Right renal pelvis (tissue), 4 donors: ENCODE results near the gene DENND4A. TPM values are rescaled to one million over a fixed set of nuclear protein-coding genes. Genes with fewer than 3 reads are reported as not detected.
"Not testable (repeated sequence)": the region's sequence is repeated elsewhere in the genome, so short reads cannot be mapped to it uniquely, and the experiment has no call there.

Source experiments
- DNase-seq, 4 donors: peaks; one replicate each; pipeline ENCODE4 v3.0.0-alpha.2; 2013; ENCODE audit warnings: low read depth in 4 of 4, low spot score in 3 of 4, missing footprints in 1 of 4
- polyA plus RNA-seq, 4 donors: library from polyadenylated mRNA; unstranded; fragments of 120-200 nt; gene quantifications; one replicate each; pipeline ENCODE4 v1.2.1, GENCODE V29; 2013; ENCODE audit not compliant: insufficient read length in 4 of 4

DENND4A gene
- polyA plus RNA-seq, 4 donors, result 16.2 to 25.5 (median 17.1) TPM

- no peak for DNase-seq
Measured at GRCh38 chr15:65762399-65762798, 29.7 kb downstream of the DENND4A start.

GRCh38 chr15:65761210-65761926 lies 30.7 kb downstream of the DENND4A start:
- DNase-seq, result no peak

- no peak for DNase-seq
Measured at GRCh38 chr15:65759441-65759840, 32.7 kb downstream of the DENND4A start.

GRCh38 chr15:65758242-65758641 lies 33.9 kb downstream of the DENND4A start:
- DNase-seq, result no peak

GRCh38 chr15:65757256-65757655 lies 34.8 kb downstream of the DENND4A start:
- no peak for DNase-seq

- no peak for DNase-seq
Measured at GRCh38 chr15:65752151-65752700, 39.9 kb downstream of the DENND4A start.

GRCh38 chr15:65751431-65751830 lies 40.7 kb downstream of the DENND4A start:
- DNase-seq, result no peak

GRCh38 chr15:65747265-65747664 lies 44.8 kb downstream of the DENND4A start:
- DNase-seq, result no peak

GRCh38 chr15:65743637-65744252 lies 48.3 kb downstream of the DENND4A start:
- DNase-seq, result no peak

GRCh38 chr15:65740148-65740547 lies 51.9 kb downstream of the DENND4A start:
- no peak for DNase-seq

- no peak for DNase-seq
Measured at GRCh38 chr15:65738649-65739048, 53.4 kb downstream of the DENND4A start.

GRCh38 chr15:65733599-65733998 lies 58.5 kb downstream of the DENND4A start:
- not testable (repeated sequence) for DNase-seq

GRCh38 chr15:65732698-65733097 lies 59.4 kb downstream of the DENND4A start:
- DNase-seq, result no peak

- no peak for DNase-seq
Measured at GRCh38 chr15:65731926-65732325, 60.2 kb downstream of the DENND4A start.

- DNase-seq, result no peak
Measured at GRCh38 chr15:65730549-65731172, 61.4 kb downstream of the DENND4A start.

- no peak for DNase-seq
Measured at GRCh38 chr15:65724464-65725215, 67.5 kb downstream of the DENND4A start.

GRCh38 chr15:65723876-65724275 lies 68.2 kb downstream of the DENND4A start:
- DNase-seq, result no peak

GRCh38 chr15:65722191-65722590 lies 69.9 kb downstream of the DENND4A start:
- DNase-seq, result no peak

- no peak for DNase-seq
Measured at GRCh38 chr15:65712415-65712814, 79.7 kb downstream of the DENND4A start.

GRCh38 chr15:65695081-65695480 lies 97.0 kb downstream of the DENND4A start:
- DNase-seq, result no peak

- DNase-seq, result no peak
Measured at GRCh38 chr15:65690778-65691177, 101.3 kb downstream of the DENND4A start.
